ENCODE results near the gene NR2F2. TPM values are rescaled to one million over a fixed set of nuclear protein-coding genes. Genes with fewer than 3 reads are reported as not detected.

The NR2F2 gene
- polyA plus RNA-seq, 1 experiment: 63.1 TPM

DNA sequence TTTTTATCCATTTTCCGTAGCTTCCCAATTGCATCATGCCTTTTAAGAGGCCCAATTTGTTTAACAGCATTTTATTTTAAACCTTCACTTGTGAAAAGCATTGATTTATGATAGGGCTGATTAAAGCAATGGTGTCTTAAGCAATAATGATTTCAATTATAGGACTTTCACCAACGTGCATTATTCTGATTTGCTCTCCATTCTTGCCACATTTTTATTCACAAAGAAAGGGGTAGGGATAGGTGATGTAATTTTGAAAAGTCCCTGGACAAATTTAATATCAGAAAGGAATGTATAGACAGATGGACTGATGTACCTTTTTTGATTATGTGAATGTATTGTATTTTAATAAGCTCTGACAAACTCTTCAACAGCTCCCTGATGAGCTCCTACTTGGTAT, 37.9 kb upstream of the NR2F2 start:
- no peaks in the 10 kb centered on the region; the same call in 1 of the 2 replicates for H3K9me3 ChIP-seq (ENCODE audit: control insufficient read depth, insufficient read depth, low read length)
- H3K4me3 ChIP-seq (ENCODE audit: low read depth, low read length): no peak overlapping the region
- H3K27me3 ChIP-seq (ENCODE audit: control insufficient read depth, insufficient read depth, low read length): no peaks in the 10 kb centered on the region
- ChIA-PET POLR2A (no interaction called here), CTCF (interaction anchor here (0.8 kb wide), 1 partner anchor 34 kb away, joined by 4 read pairs; no protein-coding TSS in a partner anchor)
- DNase-seq (ENCODE audit: low read depth, low spot score): no peak
- no peak overlapping the region for H3K27ac ChIP-seq (ENCODE audit: low read depth, low read length)
- TF ChIP-seq, protein P1, sequence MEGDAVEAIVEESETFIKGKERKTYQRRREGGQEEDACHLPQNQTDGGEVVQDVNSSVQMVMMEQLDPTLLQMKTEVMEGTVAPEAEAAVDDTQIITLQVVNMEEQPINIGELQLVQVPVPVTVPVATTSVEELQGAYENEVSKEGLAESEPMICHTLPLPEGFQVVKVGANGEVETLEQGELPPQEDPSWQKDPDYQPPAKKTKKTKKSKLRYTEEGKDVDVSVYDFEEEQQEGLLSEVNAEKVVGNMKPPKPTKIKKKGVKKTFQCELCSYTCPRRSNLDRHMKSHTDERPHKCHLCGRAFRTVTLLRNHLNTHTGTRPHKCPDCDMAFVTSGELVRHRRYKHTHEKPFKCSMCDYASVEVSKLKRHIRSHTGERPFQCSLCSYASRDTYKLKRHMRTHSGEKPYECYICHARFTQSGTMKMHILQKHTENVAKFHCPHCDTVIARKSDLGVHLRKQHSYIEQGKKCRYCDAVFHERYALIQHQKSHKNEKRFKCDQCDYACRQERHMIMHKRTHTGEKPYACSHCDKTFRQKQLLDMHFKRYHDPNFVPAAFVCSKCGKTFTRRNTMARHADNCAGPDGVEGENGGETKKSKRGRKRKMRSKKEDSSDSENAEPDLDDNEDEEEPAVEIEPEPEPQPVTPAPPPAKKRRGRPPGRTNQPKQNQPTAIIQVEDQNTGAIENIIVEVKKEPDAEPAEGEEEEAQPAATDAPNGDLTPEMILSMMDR (IDR thresholded peaks at IDR 0.05; ENCODE audit: low read depth, low read length): no peak

DNA sequence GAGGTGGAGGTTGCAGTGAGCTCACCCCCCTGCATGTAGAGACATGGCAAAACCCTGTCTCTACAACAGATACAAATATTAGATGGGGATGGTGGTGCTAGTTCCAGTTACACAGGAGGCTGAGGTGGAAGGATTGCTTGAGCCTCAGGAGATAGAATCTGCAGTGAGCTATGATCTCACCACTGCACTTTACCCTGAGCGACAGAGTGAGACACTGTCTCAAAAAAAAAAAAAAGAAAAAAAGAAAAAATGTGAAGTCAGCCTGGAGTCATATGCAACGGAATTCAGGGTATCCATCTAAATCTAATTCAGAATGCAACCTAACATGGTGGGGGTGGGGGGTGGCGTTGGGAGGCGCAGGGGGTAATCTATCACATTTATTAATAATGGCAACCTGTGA, 37.1 kb upstream of the NR2F2 start:
- Histone ChIP-seq H3K4me3 (ENCODE audit: low read depth, low read length) (no peak overlapping the region), H3K9me3 (ENCODE audit: control insufficient read depth, insufficient read depth, low read length) (no peaks in the 10 kb centered on the region; the same call in 1 of the 2 replicates), H3K27ac (ENCODE audit: low read depth, low read length) (no peak overlapping the region), H3K27me3 (ENCODE audit: control insufficient read depth, insufficient read depth, low read length) (no peaks in the 10 kb centered on the region)
- TF ChIP-seq, protein P1 (IDR thresholded peaks at IDR 0.05; ENCODE audit: low read depth, low read length): no peak
- POLR2A ChIA-PET: interaction anchor here (0.7 kb wide), 2 partner anchors 29 to 208 kb away, joined by 5 to 6 read pairs; no protein-coding TSS in a partner anchor
- CTCF ChIA-PET: interaction anchor here (0.8 kb wide), 1 partner anchor 34 kb away, joined by 4 read pairs; no protein-coding TSS in a partner anchor
- DNase-seq (ENCODE audit: low read depth, low spot score): no peak

DNA sequence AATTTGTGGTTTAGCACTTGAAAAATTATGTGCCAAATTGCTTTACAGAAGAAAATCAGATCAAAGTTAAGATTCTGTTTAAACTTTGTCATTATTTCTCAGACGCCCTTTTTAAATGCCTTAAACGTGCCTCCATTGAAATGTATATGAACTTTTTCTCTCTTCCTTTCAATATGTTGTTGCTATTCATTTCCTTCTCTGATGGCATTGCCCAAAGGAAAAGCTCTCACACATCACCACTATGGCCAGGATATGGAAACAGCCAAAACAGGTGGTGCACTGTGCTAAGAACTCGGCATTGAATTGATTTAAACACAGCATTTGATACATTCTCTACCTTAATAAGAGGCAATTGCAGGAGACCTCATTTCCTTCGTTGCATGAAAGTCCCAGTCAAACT, 35.7 kb upstream of the NR2F2 start:
- POLR2A ChIA-PET: no interaction called here
- no peak overlapping the region for H3K4me3 ChIP-seq (ENCODE audit: low read depth, low read length)
- TF ChIP-seq, protein P1 (IDR thresholded peaks at IDR 0.05; ENCODE audit: low read depth, low read length): no peak
- H3K27ac ChIP-seq (ENCODE audit: low read depth, low read length): no peak overlapping the region
- no peaks in the 10 kb centered on the region for H3K27me3 ChIP-seq (ENCODE audit: control insufficient read depth, insufficient read depth, low read length)
- no peak for DNase-seq (ENCODE audit: low read depth, low spot score)
- CTCF ChIA-PET: interaction anchor here (0.7 kb wide), 1 partner anchor 16 kb away, joined by 3 read pairs; no protein-coding TSS in a partner anchor
- H3K9me3 ChIP-seq (ENCODE audit: control insufficient read depth, insufficient read depth, low read length): peaks cover 3% of the 10 kb centered on the region

DNA sequence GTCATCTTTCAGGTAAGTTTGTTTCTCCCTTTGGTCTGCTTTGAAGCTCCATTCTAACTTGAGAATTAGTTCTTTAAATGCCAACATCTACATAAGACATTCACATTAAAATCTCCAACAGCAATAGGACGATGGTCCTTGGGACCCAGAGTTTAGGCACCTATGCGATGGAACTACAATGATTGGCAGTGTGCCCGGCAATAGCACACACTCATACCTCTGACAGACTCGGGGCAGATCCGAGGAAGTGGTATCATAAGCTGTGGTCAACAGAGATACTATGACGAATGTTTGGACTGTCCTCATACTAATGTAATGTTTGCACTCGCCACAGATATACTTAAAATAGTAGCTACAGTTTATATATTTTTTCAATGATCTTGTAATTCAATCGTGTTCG, 34.2 kb upstream of the NR2F2 start:
- DNase-seq (ENCODE audit: low read depth, low spot score): peak; percentile 51
- ChIA-PET CTCF (interaction anchor here (0.6 to 1.4 kb wide), 2 partner anchors 10 to 31 kb away, joined by 3 to 5 read pairs; no protein-coding TSS in a partner anchor), POLR2A (interaction anchor here (1.1 to 1.3 kb wide), 2 partner anchors 11 to 20 kb away, joined by 3 to 7 read pairs; no protein-coding TSS in a partner anchor)
- no peaks in the 10 kb centered on the region for H3K27me3 ChIP-seq (ENCODE audit: control insufficient read depth, insufficient read depth, low read length)
- H3K27ac ChIP-seq (ENCODE audit: low read depth, low read length): no peak overlapping the region
- no peak overlapping the region for H3K4me3 ChIP-seq (ENCODE audit: low read depth, low read length)
- H3K9me3 ChIP-seq (ENCODE audit: control insufficient read depth, insufficient read depth, low read length): peaks cover 3% of the 10 kb centered on the region; the same call in 1 of the 2 replicates
- TF ChIP-seq, protein P1 (IDR thresholded peaks at IDR 0.05; ENCODE audit: low read depth, low read length): no peak

DNA sequence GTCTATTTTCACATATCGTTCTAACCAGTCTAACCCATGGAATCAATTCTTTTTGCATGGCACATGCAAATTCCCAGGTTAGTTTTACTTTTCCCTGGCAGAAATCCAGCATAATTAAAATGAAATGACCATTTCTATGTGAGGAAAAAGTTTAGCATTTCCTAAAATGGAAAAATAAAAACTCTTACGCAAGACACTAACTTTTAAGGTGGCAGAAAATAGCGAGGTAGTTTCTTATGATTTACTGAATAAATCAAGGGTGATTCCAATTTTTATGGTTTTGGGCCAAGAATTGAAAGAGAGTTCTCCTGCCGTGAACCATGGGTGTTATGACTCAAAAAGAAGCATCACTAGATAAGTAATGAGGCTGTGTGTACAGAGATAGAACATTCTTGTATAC, 32.7 kb upstream of the NR2F2 start:
- Histone ChIP-seq H3K9me3 (ENCODE audit: control insufficient read depth, insufficient read depth, low read length) (peaks cover 3% of the 10 kb centered on the region; the same call in 1 of the 2 replicates), H3K27ac (ENCODE audit: low read depth, low read length) (no peak overlapping the region), H3K4me3 (ENCODE audit: low read depth, low read length) (no peak overlapping the region), H3K27me3 (ENCODE audit: control insufficient read depth, insufficient read depth, low read length) (no peaks in the 10 kb centered on the region)
- CTCF ChIA-PET: no interaction called here
- TF ChIP-seq, protein P1 (IDR thresholded peaks at IDR 0.05; ENCODE audit: low read depth, low read length): no peak
- DNase-seq (ENCODE audit: low read depth, low spot score): no peak
- POLR2A ChIA-PET: no interaction called here
